Bronchus fibroblast of lung (primary cell): ENCODE data around the gene SAP30L. TPM values are rescaled to one million over a fixed set of nuclear protein-coding genes. Genes with fewer than 3 reads are reported as not detected.

ENCODE experiments used
- total RNA-seq: library from RNA; depleted of rRNA; stranded (reverse); fragments of >200 nt; gene quantifications from 2 replicates; pipeline ENCODE4 v1.2.3, GENCODE V29; 2015

The SAP30L gene, protein sequence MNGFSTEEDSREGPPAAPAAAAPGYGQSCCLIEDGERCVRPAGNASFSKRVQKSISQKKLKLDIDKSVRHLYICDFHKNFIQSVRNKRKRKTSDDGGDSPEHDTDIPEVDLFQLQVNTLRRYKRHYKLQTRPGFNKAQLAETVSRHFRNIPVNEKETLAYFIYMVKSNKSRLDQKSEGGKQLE
- total RNA-seq: 9.1 and 11.3 TPM in 2 replicates

DNA sequence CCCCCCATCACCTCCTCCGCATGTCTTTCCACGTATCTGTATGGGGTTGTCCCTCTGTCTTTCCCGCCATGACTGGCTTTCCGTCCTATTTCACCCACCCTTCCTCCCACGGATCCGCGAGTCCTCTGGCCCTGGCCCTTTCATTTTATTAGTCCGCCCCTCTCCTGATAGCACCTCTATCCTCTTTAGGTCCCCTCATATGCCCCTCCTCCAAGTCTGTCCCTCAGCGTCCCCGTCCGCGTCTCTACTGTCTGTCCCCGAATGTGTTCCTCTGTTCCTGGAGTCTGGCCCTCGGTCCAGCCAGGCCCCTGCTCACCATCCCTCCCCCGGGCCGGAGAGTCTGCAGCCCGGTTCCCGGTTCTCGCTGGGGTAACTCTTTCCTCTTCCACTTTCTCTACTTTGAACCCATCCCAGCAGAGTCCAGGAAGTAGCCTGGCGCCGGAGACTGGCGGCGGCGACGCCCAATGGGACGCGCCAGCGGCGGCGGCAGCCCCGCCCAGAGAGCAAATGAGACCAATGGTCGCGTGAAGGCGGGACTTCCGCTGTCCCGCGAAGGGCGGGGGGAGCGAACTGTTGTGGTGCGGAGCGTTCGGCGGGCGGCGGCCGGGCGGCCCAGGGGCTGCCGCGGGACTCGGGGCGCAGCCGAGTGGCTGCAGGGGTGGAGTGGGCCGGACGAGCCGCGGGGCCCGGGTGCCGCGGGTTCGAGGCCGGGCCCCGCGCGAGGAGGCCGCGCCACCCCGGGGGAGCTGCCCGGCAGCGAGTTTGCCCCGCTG is at the start of gene SAP30L:
TSS of gene SAP30L (plus strand) at position 576 of the 773 bp plus-strand sequence. CDS start 608 bp downstream, outside the sequence.

DNA sequence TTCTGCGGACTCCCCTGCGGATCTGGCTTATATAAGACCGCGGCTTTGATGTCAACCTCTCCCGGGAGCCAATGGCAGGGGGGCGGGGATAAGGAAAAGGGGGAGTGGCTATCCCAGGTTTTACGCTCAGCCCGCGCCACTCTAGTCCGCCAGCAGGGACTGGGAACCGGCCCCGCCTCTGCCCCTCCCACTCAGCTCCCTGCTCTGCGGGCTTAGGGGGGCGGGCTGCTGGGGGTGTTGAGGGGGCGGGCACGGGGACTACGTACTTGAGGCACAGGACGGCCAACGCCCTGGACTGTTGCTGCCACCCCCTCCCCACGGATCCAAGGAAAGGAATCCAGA is 32.4 kb downstream of the SAP30L start, which contains the start of gene HAND1:
TSS of gene HAND1 (minus strand) at position 4 of the 342 bp plus-strand sequence. CDS start 219 bp downstream, outside the sequence.

Other genes starting within 250 kb of the SAP30L start
- not detected in 2 replicates for gene HAND1, start 32.2 kb downstream of the SAP30L start, total RNA-seq